ENCODE measurements around the gene GRID2. TPM values are rescaled to one million over a fixed set of nuclear protein-coding genes. Genes with fewer than 3 reads are reported as not detected.

GRID2 gene
- total and polyA plus RNA-seq, 2 donors (not counting 1 experiment from before 2014, with no cell fraction given), result under 0.01 to 0.02 TPM

GRCh38 chr4:93605163-93605562, 1301.4 kb downstream of the GRID2 start:
- TF ChIP-seq EZH2 (IDR thresholded peaks at IDR 0.05; ENCODE audit: low read length, missing control alignments), result no peak
- TF ChIP-seq, protein P1, sequence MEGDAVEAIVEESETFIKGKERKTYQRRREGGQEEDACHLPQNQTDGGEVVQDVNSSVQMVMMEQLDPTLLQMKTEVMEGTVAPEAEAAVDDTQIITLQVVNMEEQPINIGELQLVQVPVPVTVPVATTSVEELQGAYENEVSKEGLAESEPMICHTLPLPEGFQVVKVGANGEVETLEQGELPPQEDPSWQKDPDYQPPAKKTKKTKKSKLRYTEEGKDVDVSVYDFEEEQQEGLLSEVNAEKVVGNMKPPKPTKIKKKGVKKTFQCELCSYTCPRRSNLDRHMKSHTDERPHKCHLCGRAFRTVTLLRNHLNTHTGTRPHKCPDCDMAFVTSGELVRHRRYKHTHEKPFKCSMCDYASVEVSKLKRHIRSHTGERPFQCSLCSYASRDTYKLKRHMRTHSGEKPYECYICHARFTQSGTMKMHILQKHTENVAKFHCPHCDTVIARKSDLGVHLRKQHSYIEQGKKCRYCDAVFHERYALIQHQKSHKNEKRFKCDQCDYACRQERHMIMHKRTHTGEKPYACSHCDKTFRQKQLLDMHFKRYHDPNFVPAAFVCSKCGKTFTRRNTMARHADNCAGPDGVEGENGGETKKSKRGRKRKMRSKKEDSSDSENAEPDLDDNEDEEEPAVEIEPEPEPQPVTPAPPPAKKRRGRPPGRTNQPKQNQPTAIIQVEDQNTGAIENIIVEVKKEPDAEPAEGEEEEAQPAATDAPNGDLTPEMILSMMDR (conservative IDR thresholded peaks at IDR 0.05 in 1 of 2, IDR thresholded peaks at IDR 0.05 in 1 of 2; ENCODE audit: low read depth in 1 of 2, low read length in 2 of 2), result no peak
- H3K79me2 ChIP-seq (ENCODE audit: control insufficient read depth, insufficient read depth, low read length), result no peaks in the 10 kb centered on the region
- H4K20me1 ChIP-seq (ENCODE audit: control insufficient read depth, extremely low read depth, insufficient read depth, low read length), result no peaks in the 10 kb centered on the region

DNA sequence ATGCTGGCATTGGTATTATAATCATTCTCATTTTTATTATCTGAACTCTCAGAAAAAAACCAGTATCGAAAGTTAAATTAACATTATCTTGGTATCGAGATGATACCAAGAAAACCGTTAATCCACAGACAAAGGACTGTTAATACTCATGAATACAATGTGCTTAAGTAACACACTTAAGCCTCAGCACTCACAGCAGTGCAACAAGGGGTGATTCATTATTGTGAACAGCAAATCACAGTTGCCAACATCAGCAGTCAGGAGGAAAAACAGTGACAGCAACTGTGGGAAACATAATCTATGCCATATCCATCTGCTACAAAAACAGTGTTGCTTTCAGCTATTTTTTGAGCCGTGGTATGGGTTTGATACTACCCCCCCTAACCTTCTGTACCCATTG, 1313.8 kb downstream of the GRID2 start:
- H3K79me2 ChIP-seq (ENCODE audit: control insufficient read depth, insufficient read depth, low read length), result no peaks in the 10 kb centered on the region
- H4K20me1 ChIP-seq (ENCODE audit: control insufficient read depth, extremely low read depth, insufficient read depth, low read length), result no peaks in the 10 kb centered on the region
- no peaks in the 10 kb centered on the region for H3K36me3 ChIP-seq (ENCODE audit: control insufficient read depth, insufficient read depth, low read length)
- H3K9me3 ChIP-seq (ENCODE audit: control insufficient read depth, insufficient read depth, low read depth, low read length), result no peaks in the 10 kb centered on the region
- no peak overlapping the region for H3K9ac ChIP-seq (ENCODE audit: insufficient read depth, low read length)
- H3K4me1 ChIP-seq (ENCODE audit: control insufficient read depth, extremely low read depth, insufficient read depth, low read length), result no peaks in the 10 kb centered on the region
- H3K27me3 ChIP-seq (ENCODE audit: control insufficient read depth, insufficient read depth, low read length), result no peaks in the 10 kb centered on the region
- TF ChIP-seq EZH2 (IDR thresholded peaks at IDR 0.05; ENCODE audit: low read length, missing control alignments), result no peak
- TF ChIP-seq, protein P1 (conservative IDR thresholded peaks at IDR 0.05 in 1 of 2, IDR thresholded peaks at IDR 0.05 in 1 of 2; ENCODE audit: low read depth in 1 of 2, low read length in 2 of 2), result no peak
- H2AFZ ChIP-seq (ENCODE audit: low read length), result no peak overlapping the region
- H3K27ac ChIP-seq (ENCODE audit: insufficient read depth, low read length), result no peak overlapping the region
- no peak overlapping the region for H3K4me3 ChIP-seq (replicated peaks in 1 of 4; ENCODE audit: control extremely low read depth in 1 of 4, insufficient read depth in 1 of 4, low read depth in 3 of 4, low read length in 4 of 4)
- H3K4me2 ChIP-seq (ENCODE audit: extremely low read depth, insufficient read depth, low read length), result no peak overlapping the region
- DNase-seq (ENCODE audit: low read depth in 2 of 2), result no peak

More at GRCh38 chr4:93605163-93605562, 1301.4 kb downstream of the GRID2 start:
- no peak for DNase-seq (ENCODE audit: low read depth in 2 of 2)
- Histone ChIP-seq H3K36me3 (ENCODE audit: control insufficient read depth, insufficient read depth, low read length) (no peaks in the 10 kb centered on the region), H3K4me3 (replicated peaks in 1 of 4; ENCODE audit: control extremely low read depth in 1 of 4, insufficient read depth in 1 of 4, low read depth in 3 of 4, low read length in 4 of 4) (no peak overlapping the region), H3K4me2 (ENCODE audit: extremely low read depth, insufficient read depth, low read length) (no peak overlapping the region), H3K9me3 (ENCODE audit: control insufficient read depth, insufficient read depth, low read depth, low read length) (no peaks in the 10 kb centered on the region), H3K4me1 (ENCODE audit: control insufficient read depth, extremely low read depth, insufficient read depth, low read length) (no peaks in the 10 kb centered on the region), H3K9ac (ENCODE audit: insufficient read depth, low read length) (no peak overlapping the region), H3K27me3 (ENCODE audit: control insufficient read depth, insufficient read depth, low read length) (no peaks in the 10 kb centered on the region), H2AFZ (ENCODE audit: low read length) (no peak overlapping the region), H3K27ac (ENCODE audit: insufficient read depth, low read length) (no peak overlapping the region)

GRCh38 chr4:93633721-93634120, 1330.0 kb downstream of the GRID2 start:
- Histone ChIP-seq H3K9ac (ENCODE audit: insufficient read depth, low read length) (no peak overlapping the region), H2AFZ (ENCODE audit: low read length) (no peak overlapping the region), H3K4me2 (ENCODE audit: extremely low read depth, insufficient read depth, low read length) (no peak overlapping the region), H3K4me1 (ENCODE audit: control insufficient read depth, extremely low read depth, insufficient read depth, low read length) (no peaks in the 10 kb centered on the region), H3K27me3 (ENCODE audit: control insufficient read depth, insufficient read depth, low read length) (no peaks in the 10 kb centered on the region), H4K20me1 (ENCODE audit: control insufficient read depth, extremely low read depth, insufficient read depth, low read length) (no peaks in the 10 kb centered on the region), H3K79me2 (ENCODE audit: control insufficient read depth, insufficient read depth, low read length) (no peaks in the 10 kb centered on the region), H3K4me3 (replicated peaks in 1 of 4; ENCODE audit: control extremely low read depth in 1 of 4, insufficient read depth in 1 of 4, low read depth in 3 of 4, low read length in 4 of 4) (no peak overlapping the region), H3K27ac (ENCODE audit: insufficient read depth, low read length) (no peak overlapping the region), H3K36me3 (ENCODE audit: control insufficient read depth, insufficient read depth, low read length) (no peaks in the 10 kb centered on the region), H3K9me3 (ENCODE audit: control insufficient read depth, insufficient read depth, low read depth, low read length) (no peaks in the 10 kb centered on the region)
- DNase-seq (ENCODE audit: low read depth in 2 of 2), result no peak
- TF ChIP-seq EZH2 (IDR thresholded peaks at IDR 0.05; ENCODE audit: low read length, missing control alignments), result no peak
- TF ChIP-seq, protein P1 (conservative IDR thresholded peaks at IDR 0.05 in 1 of 2, IDR thresholded peaks at IDR 0.05 in 1 of 2; ENCODE audit: low read depth in 1 of 2, low read length in 2 of 2), result no peak

Data from fibroblast of lung (primary cell).